ENCODE measurements around the gene SUSD4. TPM values are rescaled to one million over a fixed set of nuclear protein-coding genes. Genes with fewer than 3 reads are reported as not detected.

Gene SUSD4
- total and polyA plus RNA-seq, 2 donors (not counting 3 experiments of a cell fraction or from before 2014, with no cell fraction given) = not detected

DNA sequence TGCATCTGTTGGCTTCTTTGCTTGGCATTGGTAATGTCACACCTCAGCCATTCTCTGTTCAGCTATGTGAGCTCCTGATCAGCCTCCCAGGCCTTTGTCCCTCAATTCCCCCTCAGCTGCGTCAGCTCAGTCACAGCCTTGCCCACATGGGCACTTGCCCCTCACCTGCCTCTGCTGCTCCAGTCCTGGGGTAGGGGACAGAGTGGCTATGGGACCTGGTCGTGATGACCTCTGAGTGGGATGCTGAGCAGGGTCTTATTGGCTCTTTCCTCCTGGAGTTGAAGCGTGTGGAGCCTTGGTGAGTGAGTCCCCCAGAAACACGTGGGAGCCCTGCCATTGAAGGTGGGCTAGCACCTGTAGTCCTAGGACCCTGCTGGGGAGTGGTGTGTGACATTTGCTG is 159.6 kb downstream of the SUSD4 start:
- Histone ChIP-seq H3K4me2 (ENCODE audit: insufficient read depth, low read length) (no peak overlapping the region), H4K20me1 (replicated peaks; ENCODE audit: control insufficient read depth, extremely low read depth, insufficient read depth, low read length) (no peaks in the 10 kb centered on the region), H3K36me3 (ENCODE audit: control insufficient read depth in 2 of 2, extremely low read depth in 1 of 2, insufficient read depth in 2 of 2, low read length in 2 of 2) (no peaks in the 10 kb centered on the region), H3K4me3 (replicated peaks in 1 of 3; ENCODE audit: insufficient read depth in 1 of 3, low read depth in 1 of 3, low read length in 3 of 3) (no peak overlapping the region), H3K4me1 (ENCODE audit: control insufficient read depth, extremely low read depth, insufficient read depth, low read length) (no peaks in the 10 kb centered on the region), H3K9me1 (replicated peaks; ENCODE audit: control insufficient read depth, extremely low read depth, insufficient read depth, low read length) (no peaks in the 10 kb centered on the region), H3K79me2 (ENCODE audit: control insufficient read depth, insufficient read depth, low read length) (no peaks in the 10 kb centered on the region), H3K9me3 (replicated peaks; ENCODE audit: control insufficient read depth, insufficient read depth, low read length) (no peaks in the 10 kb centered on the region), H3K9ac (replicated peaks; ENCODE audit: extremely low read depth, insufficient read depth, low read length) (no peak overlapping the region), H3K27me3 (ENCODE audit: control insufficient read depth in 2 of 2, insufficient read depth in 2 of 2, low read length in 2 of 2) (no peaks in the 10 kb centered on the region), H2AFZ (ENCODE audit: low read depth, low read length) (no peak overlapping the region), H3K27ac (ENCODE audit: insufficient read depth, low read depth, low read length) (no peak overlapping the region)
- no TSS peak for BruUV-seq (replicated peaks)
- POLR2A ChIA-PET = no interaction called here
- CTCF ChIA-PET = no interaction called here
- no peak for FAIRE-seq
- intact Hi-C loops (cut with micrococcal nuclease) = no loop called here
- DNase-seq (ENCODE audit: low read depth, low spot score) = no peak
- TF ChIP-seq POLR2A (IDR thresholded peaks at IDR 0.05; ENCODE audit: low read depth, low read length) = no peak
- TF ChIP-seq, protein P1, sequence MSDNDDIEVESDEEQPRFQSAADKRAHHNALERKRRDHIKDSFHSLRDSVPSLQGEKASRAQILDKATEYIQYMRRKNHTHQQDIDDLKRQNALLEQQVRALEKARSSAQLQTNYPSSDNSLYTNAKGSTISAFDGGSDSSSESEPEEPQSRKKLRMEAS (IDR thresholded peaks at IDR 0.05; ENCODE audit: insufficient read depth, insufficient read length) = no peak
- TF ChIP-seq, protein P2, sequence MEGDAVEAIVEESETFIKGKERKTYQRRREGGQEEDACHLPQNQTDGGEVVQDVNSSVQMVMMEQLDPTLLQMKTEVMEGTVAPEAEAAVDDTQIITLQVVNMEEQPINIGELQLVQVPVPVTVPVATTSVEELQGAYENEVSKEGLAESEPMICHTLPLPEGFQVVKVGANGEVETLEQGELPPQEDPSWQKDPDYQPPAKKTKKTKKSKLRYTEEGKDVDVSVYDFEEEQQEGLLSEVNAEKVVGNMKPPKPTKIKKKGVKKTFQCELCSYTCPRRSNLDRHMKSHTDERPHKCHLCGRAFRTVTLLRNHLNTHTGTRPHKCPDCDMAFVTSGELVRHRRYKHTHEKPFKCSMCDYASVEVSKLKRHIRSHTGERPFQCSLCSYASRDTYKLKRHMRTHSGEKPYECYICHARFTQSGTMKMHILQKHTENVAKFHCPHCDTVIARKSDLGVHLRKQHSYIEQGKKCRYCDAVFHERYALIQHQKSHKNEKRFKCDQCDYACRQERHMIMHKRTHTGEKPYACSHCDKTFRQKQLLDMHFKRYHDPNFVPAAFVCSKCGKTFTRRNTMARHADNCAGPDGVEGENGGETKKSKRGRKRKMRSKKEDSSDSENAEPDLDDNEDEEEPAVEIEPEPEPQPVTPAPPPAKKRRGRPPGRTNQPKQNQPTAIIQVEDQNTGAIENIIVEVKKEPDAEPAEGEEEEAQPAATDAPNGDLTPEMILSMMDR (IDR thresholded peaks at IDR 0.05; ENCODE audit: extremely low read depth in 1 of 2, insufficient read depth in 1 of 2, low read depth in 1 of 2, low read length in 2 of 2) = no peak
- TF ChIP-seq GATA2 (IDR thresholded peaks at IDR 0.05; ENCODE audit: insufficient read depth, insufficient read length, low read depth, low read length) = no peak
- no peak for TF ChIP-seq FOS (IDR thresholded peaks at IDR 0.05; ENCODE audit: borderline replicate concordance, insufficient read depth, low read length)
- no peak for TF ChIP-seq POLR2AphosphoS5 (IDR thresholded peaks at IDR 0.05; ENCODE audit: insufficient read depth, low read depth, low read length)
- no peak for TF ChIP-seq MYC (IDR thresholded peaks at IDR 0.05; ENCODE audit: low read depth, low read length)
- dilution Hi-C loops (cut with MboI; ENCODE audit: extremely low pct_ligation_motif_present, low sequenced_read_pairs) = no loop called here
